ENCODE data around the gene RECQL5. TPM values are rescaled to one million over a fixed set of nuclear protein-coding genes. Genes with fewer than 3 reads are reported as not detected.

The RECQL5 gene
- total RNA-seq, 4 donors from 2014 or later: 25.1 to 129 (median 80.3) TPM

- TF ChIP-seq EP300 (IDR thresholded peaks at IDR 0.05; ENCODE audit: low read depth) (no peak), CTCF (IDR thresholded peaks at IDR 0.05) (no peak), POLR2A (IDR thresholded peaks at IDR 0.05) (no peak), POLR2AphosphoS5 (IDR thresholded peaks at IDR 0.05) (no peak)
- peaks cover 9 to 28% (median 22%) of the 10 kb centered on the region in 4 donors for H3K4me1 ChIP-seq
- DNase-seq: no peak
- H3K36me3 ChIP-seq: no peaks in the 10 kb centered on the region
- intact Hi-C loops (cut with DNase I; ENCODE audit: low total_unique reads): loop anchor here (5.0 kb wide), 1 partner anchor 169 kb away; no protein-coding TSS in a partner anchor
- in situ Hi-C loops (cut with MboI; ENCODE audit: low pct_ligation_motif_present in 1 of 4, low pct_unique_long_range_greater_than_20kb in 1 of 4, low sequenced_read_pairs in 3 of 4): loop anchor here in 1 of 4 donors (10.0 kb wide), 1 partner anchor 166 kb away; no protein-coding TSS in a partner anchor
- WGBS, 2 donors (ENCODE audit: low coverage in 1 of 2): 88 to 96% methylated on average over 5 to 12 of the region's 12 CpGs
- no peaks in the 10 kb centered on the region for H3K27me3 ChIP-seq
- H3K9me3 ChIP-seq: no peaks in the 10 kb centered on the region
- no peak overlapping the region for H3K27ac ChIP-seq
- no peak overlapping the region for H3K4me3 ChIP-seq
Measured at GRCh38 chr17:75590849-75591721, 75.9 kb downstream of the RECQL5 start.

- H3K36me3 ChIP-seq: no peaks in the 10 kb centered on the region
- no peak overlapping the region for H3K4me3 ChIP-seq
- H3K9me3 ChIP-seq: no peaks in the 10 kb centered on the region
- H3K27ac ChIP-seq: peak overlapping the region in 1 of 4 donors; percentile 93
- H3K4me1 ChIP-seq: peaks cover 9 to 28% (median 22%) of the 10 kb centered on the region in 4 donors
- no peaks in the 10 kb centered on the region for H3K27me3 ChIP-seq
- intact Hi-C loops (cut with DNase I; ENCODE audit: low total_unique reads): loop anchor here (5.0 kb wide), 1 partner anchor 168 kb away; no protein-coding TSS in a partner anchor
- in situ Hi-C loops (cut with MboI; ENCODE audit: low pct_ligation_motif_present in 1 of 4, low pct_unique_long_range_greater_than_20kb in 1 of 4, low sequenced_read_pairs in 3 of 4): loop anchor here in 1 of 4 donors (10.0 kb wide), 1 partner anchor 166 kb away; no protein-coding TSS in a partner anchor
- TF ChIP-seq POLR2A (IDR thresholded peaks at IDR 0.05): no peak
- no peak for TF ChIP-seq POLR2AphosphoS5 (IDR thresholded peaks at IDR 0.05)
- no peak for TF ChIP-seq EP300 (IDR thresholded peaks at IDR 0.05; ENCODE audit: low read depth)
- no peak for TF ChIP-seq CTCF (IDR thresholded peaks at IDR 0.05)
- WGBS, 2 donors (ENCODE audit: low coverage in 1 of 2): 85% methylated on average over 8 of the region's 8 CpGs; no CpG with 5 or more reads in 1 of the 2 donors
- no peak for DNase-seq
Measured at GRCh38 chr17:75590314-75590761, 76.6 kb downstream of the RECQL5 start.

GRCh38 chr17:75589919-75590303 is 77.0 kb downstream of the RECQL5 start:
- peak overlapping the region; percentile 84 to 93 (median 89) for H3K27ac ChIP-seq
- DNase-seq: peak; percentile 36
- no peaks in the 10 kb centered on the region for H3K9me3 ChIP-seq
- peak overlapping the region in 2 of 4 donors; percentile 57 for H3K4me3 ChIP-seq
- H3K36me3 ChIP-seq: no peaks in the 10 kb centered on the region
- in situ Hi-C loops (cut with MboI; ENCODE audit: low pct_ligation_motif_present in 1 of 4, low pct_unique_long_range_greater_than_20kb in 1 of 4, low sequenced_read_pairs in 3 of 4) (loop anchor here in 1 of 4 donors (10.0 kb wide), 1 partner anchor 165 kb away; no protein-coding TSS in a partner anchor), intact Hi-C loops (cut with DNase I; ENCODE audit: low total_unique reads) (loop anchor here (5.0 kb wide), 1 partner anchor 168 kb away; no protein-coding TSS in a partner anchor)
- 76% methylated on average over 28 of the region's 29 CpGs; no CpG with 5 or more reads in 1 of the 2 donors for WGBS, 2 donors (ENCODE audit: low coverage in 1 of 2)
- H3K27me3 ChIP-seq: no peaks in the 10 kb centered on the region
- TF ChIP-seq POLR2A (IDR thresholded peaks at IDR 0.05) (no peak), EP300 (IDR thresholded peaks at IDR 0.05; ENCODE audit: low read depth) (no peak), POLR2AphosphoS5 (IDR thresholded peaks at IDR 0.05) (no peak), CTCF (IDR thresholded peaks at IDR 0.05) (no peak)
- peaks cover 9 to 28% (median 22%) of the 10 kb centered on the region in 4 donors for H3K4me1 ChIP-seq
